B cell (primary cell): ENCODE data around the gene RERE. TPM values are rescaled to one million over a fixed set of nuclear protein-coding genes. Genes with fewer than 3 reads are reported as not detected.

Experiments used
- ATAC-seq: fragments of 200-7000 bp; cut with Tn5 transposase; one replicate; pipeline ENCODE4 v1.10.0; 2021; ENCODE audit warnings: low read depth, mild to moderate bottlenecking, moderate number of reproducible peaks, moderate library complexity
- CTCF ChIA-PET: fragments of 350-600 bp; sonication (Branson Sonifier 250); formaldehyde crosslinking; loops from one replicate; lab custom pipeline; 2021; ENCODE audit warnings: antibody characterized with exemption, inconsistent platforms; lab: Charles Lee
- POLR2A ChIA-PET: fragments of 350-600 bp; sonication (Branson Sonifier 250); formaldehyde crosslinking; loops from one replicate; lab custom pipeline; 2021; ENCODE audit warnings: antibody characterized with exemption; lab: Charles Lee
- DNase-seq: peaks from one replicate; pipeline ENCODE4 v3.0.0; 2013
- H2AFZ ChIP-seq: 2 replicates; pipeline ENCODE4 v1.6.1; 2012; ENCODE audit warnings: mild to moderate bottlenecking, low read depth, low read length; ENCODE audit not compliant: insufficient read depth, poor library complexity, severe bottlenecking
- H3K27ac ChIP-seq, 2 donors: 1 replicate in 1 of 2; 2 replicates in 1 of 2; pipeline ENCODE4 v1.5.1; 2012 to 2013; ENCODE audit warnings: low read length in 2 of 2, mild to moderate bottlenecking in 2 of 2, moderate library complexity in 1 of 2
- H3K27me3 ChIP-seq, 4 experiments: fragments of 200-600 bp in 1 of 4; sonication (generic) in 1 of 4; replicated peaks in 1 of 4; 1 replicate in 2 of 4; 2 replicates in 2 of 4; pipeline versions ENCODE4 v1.6.1 to v1.7.0; 2013 to 2016; ENCODE audit warnings: low read length in 3 of 4, mild to moderate bottlenecking in 2 of 4, mixed read lengths in 1 of 4, moderate library complexity in 1 of 4; ENCODE audit not compliant: insufficient read depth in 4 of 4, control insufficient read depth in 3 of 4; ENCODE audit errors: control extremely low read depth in 1 of 4
- H3K36me3 ChIP-seq, 2 experiments: replicated peaks in 1 of 2; 1 replicate in 1 of 2; 2 replicates in 1 of 2; pipeline versions ENCODE4 v1.6.1 to v1.7.1; 2013; ENCODE audit warnings: low read length in 1 of 2; ENCODE audit not compliant: insufficient read depth in 2 of 2, control insufficient read depth in 1 of 2; ENCODE audit errors: control extremely low read depth in 1 of 2, extremely low read depth in 1 of 2
- H3K4me1 ChIP-seq, 2 donors: fragments of 200-600 bp in 1 of 2; sonication (generic) in 1 of 2; 1 replicate in 1 of 2; 2 replicates in 1 of 2; pipeline versions ENCODE4 v1.5.1 to v1.6.1; 2013 to 2017; ENCODE audit warnings: low read length in 2 of 2; ENCODE audit not compliant: control insufficient read depth in 2 of 2, insufficient read depth in 2 of 2
- H3K4me2 ChIP-seq: replicated peaks from 2 replicates; pipeline ENCODE3; 2012; ENCODE audit warnings: mild to moderate bottlenecking, low read depth, low read length; ENCODE audit not compliant: poor library complexity, severe bottlenecking
- H3K4me3 ChIP-seq, 5 experiments: fragments of 200-600 bp in 1 of 5; sonication (generic) in 1 of 5; 1 replicate in 3 of 5; 2 replicates in 2 of 5; pipeline versions ENCODE4 v1.5.1 to v1.7.0; 2011 to 2016; ENCODE audit warnings: low read length in 4 of 5, mild to moderate bottlenecking in 4 of 5, low read depth in 2 of 5, control low read depth in 1 of 5, moderate library complexity in 1 of 5; ENCODE audit not compliant: insufficient read depth in 1 of 5; ENCODE audit errors: control extremely low read depth in 1 of 5, extremely low read depth in 1 of 5
- H3K79me2 ChIP-seq: fragments of 200-600 bp; sonication (generic); one replicate; pipeline ENCODE4 v1.6.0; 2016; ENCODE audit warnings: low read length; ENCODE audit not compliant: control insufficient read depth, insufficient read depth
- H3K9ac ChIP-seq: fragments of 200-600 bp; sonication (generic); 2 replicates; pipeline ENCODE4 v1.6.1; 2017; ENCODE audit warnings: mild to moderate bottlenecking, low read length, moderate library complexity
- H3K9me3 ChIP-seq, 3 donors: one replicate each; pipeline versions ENCODE4 v1.6.1 to v1.7.1; 2013; ENCODE audit warnings: low read length in 2 of 3; ENCODE audit not compliant: control insufficient read depth in 2 of 3, insufficient read depth in 1 of 3; ENCODE audit errors: control extremely low read depth in 1 of 3
- H4K20me1 ChIP-seq: 2 replicates; pipeline ENCODE4 v1.6.0; 2012; ENCODE audit warnings: mild to moderate bottlenecking, low read length; ENCODE audit not compliant: insufficient read depth, control insufficient read depth, poor library complexity, severe bottlenecking
- H3K27ac Mint-ChIP-seq: one replicate; pipeline ENCODE4 v1.8.0; 2021; ENCODE audit warnings: mixed read lengths
- H3K27me3 Mint-ChIP-seq: one replicate; pipeline ENCODE4 v1.8.0; 2021; ENCODE audit warnings: mixed read lengths
- H3K4me1 Mint-ChIP-seq: one replicate; pipeline ENCODE4 v1.8.0; 2021; ENCODE audit warnings: mixed read lengths
- H3K4me3 Mint-ChIP-seq: one replicate; pipeline ENCODE4 v1.8.0; 2021; ENCODE audit warnings: mixed read lengths
- H3K9me3 Mint-ChIP-seq: one replicate; pipeline ENCODE4 v1.8.0; 2022; ENCODE audit warnings: mixed read lengths; ENCODE audit not compliant: insufficient read depth
- CTCF ChIP-seq: fragments of 200-600 bp; IDR thresholded peaks from one replicate; pipeline ENCODE4 v1.8.0; 2022; ENCODE audit warnings: antibody characterized with exemption, mild to moderate bottlenecking
- EZH2 ChIP-seq: IDR thresholded peaks from 2 replicates; pipeline ENCODE4 v1.6.1; 2012; ENCODE audit warnings: borderline replicate concordance, low read depth, mild to moderate bottlenecking, moderate library complexity, low read length; ENCODE audit not compliant: insufficient read depth, poor library complexity, severe bottlenecking
- WGBS: methylation state at CpG from one replicate; pipeline ENCODE4 v1.1.5; 2013; ENCODE audit warnings: missing lambda C conversion rate; ENCODE audit not compliant: insufficient coverage; 5-methylcytosine and 5-hydroxymethylcytosine counted together
- intact Hi-C: fragments of 100-400 bp; cut with micrococcal nuclease; formaldehyde crosslinking; loops from one replicate; pipeline ENCODE4 v1.10.0; 2022
- polyA plus RNA-seq: library from polyadenylated mRNA; depleted of rRNA; stranded (reverse); fragments of >200 nt; gene quantifications from 2 replicates; pipeline ENCODE4 v1.2.3, GENCODE V29; 2012
- total RNA-seq, 2 donors: library from RNA; stranded (reverse); fragments of 120-200 nt in 1 of 2; gene quantifications; 1 replicate in 1 of 2; 2 replicates in 1 of 2; pipeline versions ENCODE4 v1.2.3 to v1.2.4, GENCODE V29; 2013 to 2022

RERE gene
- total and polyA plus RNA-seq, 2 donors (not counting 1 experiment from before 2014, with no cell fraction given), result 27.3 to 132 TPM

DNA sequence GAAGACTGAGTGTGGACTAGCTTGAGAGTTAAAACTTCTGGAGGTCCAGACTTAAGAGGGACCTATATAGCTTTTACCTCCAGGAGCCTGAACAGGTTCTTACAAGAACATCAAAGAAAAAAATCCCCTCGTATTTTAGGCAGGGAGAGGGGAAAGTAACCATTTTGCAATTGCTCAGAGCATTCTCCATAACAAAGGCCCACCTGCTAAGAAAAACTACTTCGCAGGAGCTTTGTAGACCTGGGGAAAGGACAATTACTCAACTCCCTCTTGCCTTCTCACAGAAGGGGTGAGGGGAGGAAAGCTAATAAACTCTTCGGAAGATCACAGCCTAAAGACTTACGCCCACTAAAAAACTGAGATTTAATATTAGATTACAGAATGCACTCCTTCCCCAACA lies 86.3 kb downstream of the RERE start:
- Histone ChIP-seq H4K20me1 (no peaks in the 10 kb centered on the region), H3K79me2 (peaks cover 36% of the 10 kb centered on the region), H3K4me2 (no peak overlapping the region), H3K27me3 (no peaks in the 10 kb centered on the region), H3K27ac (no peak overlapping the region), H2AFZ (no peak overlapping the region), H3K4me3 (no peak overlapping the region), H3K36me3 (no peaks in the 10 kb centered on the region), H3K4me1 (peaks cover 3 to 6% of the 10 kb centered on the region in 2 donors), H3K9ac (no peak overlapping the region), H3K9me3 (peaks cover 0 to 11% (median 10%) of the 10 kb centered on the region in 3 donors)
- WGBS, result no CpG with 5 or more reads among the region's 4 CpGs
- CTCF ChIA-PET, result interaction anchor here (0.6 to 11.6 kb wide), 4 partner anchors 118 to 457 kb away, joined by 3 to 328 read pairs (median 55); no protein-coding TSS in a partner anchor
- DNase-seq, result no peak
- POLR2A ChIA-PET, result interaction anchor here (0.6 kb wide), 1 partner anchor 157 kb away, joined by 11 read pairs; no protein-coding TSS in a partner anchor
- Mint-ChIP-seq H3K27me3 (no peaks in the 10 kb centered on the region), H3K4me1 (peaks cover 12% of the 10 kb centered on the region), H3K4me3 (no peak overlapping the region), H3K9me3 (peaks cover 9% of the 10 kb centered on the region), H3K27ac (no peak overlapping the region)
- TF ChIP-seq CTCF, result no peak
- TF ChIP-seq EZH2, result no peak
- intact Hi-C loops, result no loop called here
- ATAC-seq, result no peak

GRCh38 chr1:8728464-8728863 lies 89.0 kb downstream of the RERE start:
- Histone ChIP-seq H3K36me3 (no peaks in the 10 kb centered on the region), H3K4me3 (no peak overlapping the region), H3K27ac (no peak overlapping the region), H3K9me3 (peaks cover 0 to 11% (median 10%) of the 10 kb centered on the region in 3 donors), H3K4me2 (no peak overlapping the region), H3K27me3 (no peaks in the 10 kb centered on the region), H3K4me1 (peaks cover 6% of the 10 kb centered on the region in 2 donors), H3K79me2 (peaks cover 43% of the 10 kb centered on the region), H4K20me1 (no peaks in the 10 kb centered on the region), H2AFZ (no peak overlapping the region), H3K9ac (no peak overlapping the region)
- Mint-ChIP-seq H3K27me3 (no peaks in the 10 kb centered on the region), H3K27ac (no peak overlapping the region), H3K4me3 (no peak overlapping the region), H3K9me3 (peaks cover 9% of the 10 kb centered on the region), H3K4me1 (peaks cover 18% of the 10 kb centered on the region)
- intact Hi-C loops, result no loop called here
- POLR2A ChIA-PET, result no interaction called here
- ATAC-seq, result no peak
- CTCF ChIA-PET, result interaction anchor here (0.6 to 11.6 kb wide), 19 partner anchors 10 to 421 kb away, joined by 3 to 328 read pairs (median 4); no protein-coding TSS in a partner anchor
- DNase-seq, result no peak
- TF ChIP-seq EZH2, result no peak
- no peak for TF ChIP-seq CTCF
- no CpG with 5 or more reads among the region's 3 CpGs for WGBS
